SK-N-SH (cell line): ENCODE results near the gene DEPDC1B.
"Not testable (repeated sequence)": the region's sequence is repeated elsewhere in the genome, so short reads cannot be mapped to it uniquely, and the experiment has no call there.

Experiments used
- EP300 ChIP-seq, 2 experiments: IDR thresholded peaks; 2 replicates each; pipeline versions ENCODE4 v1.4.0 to v1.6.1; 2012; ENCODE audit warnings: borderline replicate concordance in 1 of 2, low read depth in 1 of 2, low read length in 1 of 2
- EZH2phosphoT487 ChIP-seq: fragments of 200-600 bp; sonication (generic); IDR thresholded peaks from 2 replicates; pipeline ENCODE4 v1.6.1; 2017; ENCODE audit warnings: low read depth, mixed run types, mild to moderate bottlenecking, antibody characterized with exemption, moderate library complexity, borderline replicate concordance
- POLR2AphosphoS5 ChIP-seq: IDR thresholded peaks from 2 replicates; pipeline ENCODE4 v1.6.1; 2012; ENCODE audit warnings: low read depth, low read length
- RCOR1 ChIP-seq: fragments of 150-350 bp; IDR thresholded peaks from 2 replicates; pipeline ENCODE4 v1.6.1; 2017; ENCODE audit warnings: antibody characterized with exemption, low read length
- TF ChIP-seq, protein P1 (sequence below): fragments of 200-600 bp; sonication (generic); IDR thresholded peaks from 2 replicates; pipeline ENCODE4 v1.6.1; 2017; ENCODE audit warnings: antibody characterized with exemption, mild to moderate bottlenecking, moderate library complexity

GRCh38 chr5:60553291-60553690 is 146.7 kb downstream of the DEPDC1B start:
- TF ChIP-seq, protein P1, sequence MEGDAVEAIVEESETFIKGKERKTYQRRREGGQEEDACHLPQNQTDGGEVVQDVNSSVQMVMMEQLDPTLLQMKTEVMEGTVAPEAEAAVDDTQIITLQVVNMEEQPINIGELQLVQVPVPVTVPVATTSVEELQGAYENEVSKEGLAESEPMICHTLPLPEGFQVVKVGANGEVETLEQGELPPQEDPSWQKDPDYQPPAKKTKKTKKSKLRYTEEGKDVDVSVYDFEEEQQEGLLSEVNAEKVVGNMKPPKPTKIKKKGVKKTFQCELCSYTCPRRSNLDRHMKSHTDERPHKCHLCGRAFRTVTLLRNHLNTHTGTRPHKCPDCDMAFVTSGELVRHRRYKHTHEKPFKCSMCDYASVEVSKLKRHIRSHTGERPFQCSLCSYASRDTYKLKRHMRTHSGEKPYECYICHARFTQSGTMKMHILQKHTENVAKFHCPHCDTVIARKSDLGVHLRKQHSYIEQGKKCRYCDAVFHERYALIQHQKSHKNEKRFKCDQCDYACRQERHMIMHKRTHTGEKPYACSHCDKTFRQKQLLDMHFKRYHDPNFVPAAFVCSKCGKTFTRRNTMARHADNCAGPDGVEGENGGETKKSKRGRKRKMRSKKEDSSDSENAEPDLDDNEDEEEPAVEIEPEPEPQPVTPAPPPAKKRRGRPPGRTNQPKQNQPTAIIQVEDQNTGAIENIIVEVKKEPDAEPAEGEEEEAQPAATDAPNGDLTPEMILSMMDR: not testable (repeated sequence)
- not testable (repeated sequence) for TF ChIP-seq RCOR1; POLR2AphosphoS5; EZH2phosphoT487; EP300 (IDR thresholded peaks at IDR 0.05; ENCODE audit: borderline replicate concordance in 1 of 2, low read depth in 1 of 2, low read length in 1 of 2)
